ENCODE data around the gene SLC17A8. TPM values are rescaled to one million over a fixed set of nuclear protein-coding genes. Genes with fewer than 3 reads are reported as not detected.

The SLC17A8 gene
- polyA plus RNA-seq, 12 donors, result 0.09 to 2.0 (median 0.30) TPM; not detected in 2

Other genes with a start within 250 kb of the SLC17A8 start
- 10 to 100 TPM in 11 of 12 donors, not detected in 1; 14.7 to 19.3 (median 16.5) TPM for gene BLTP3B, start 214.2 kb upstream of the SLC17A8 start, polyA plus RNA-seq (ENCODE audit: insufficient read length in 12 of 12)
- 10 to 100 TPM in 11 of 12 donors, not detected in 1; 17.2 to 27.2 (median 21.6) TPM for gene ACTR6, start 156.3 kb upstream of the SLC17A8 start, polyA plus RNA-seq (ENCODE audit: insufficient read length in 12 of 12)
- gene DEPDC4, start 90.0 kb upstream of the SLC17A8 start, polyA plus RNA-seq (ENCODE audit: insufficient read length in 12 of 12), result 1 to 10 TPM in 9 of 12 donors, under 1 TPM in 1, not detected in 2; 0.82 to 2.9 (median 1.7) TPM
- gene SCYL2, start 89.9 kb upstream of the SLC17A8 start, polyA plus RNA-seq (ENCODE audit: insufficient read length in 12 of 12), result 10 to 100 TPM in 11 of 12 donors, not detected in 1; 27.4 to 48.1 (median 34.1) TPM
- 1 to 10 TPM in 1 of 12 donors, under 1 TPM in 5, not detected in 6; 0.09 to 6.7 (median 0.19) TPM for gene NR1H4, start 116.8 kb downstream of the SLC17A8 start, polyA plus RNA-seq (ENCODE audit: insufficient read length in 12 of 12)
- gene GAS2L3, start 216.6 kb downstream of the SLC17A8 start, polyA plus RNA-seq (ENCODE audit: insufficient read length in 12 of 12), result 10 to 100 TPM in 11 of 12 donors, not detected in 1; 11.9 to 31.0 (median 23.1) TPM

Measured in muscle of arm (tissue), 12 donors.